ENCODE measurements around the gene DHX8. TPM values are rescaled to one million over a fixed set of nuclear protein-coding genes. Genes with fewer than 3 reads are reported as not detected.

DHX8 gene
- 37.0 and 41.2 TPM in 2 replicates for total RNA-seq

DNA sequence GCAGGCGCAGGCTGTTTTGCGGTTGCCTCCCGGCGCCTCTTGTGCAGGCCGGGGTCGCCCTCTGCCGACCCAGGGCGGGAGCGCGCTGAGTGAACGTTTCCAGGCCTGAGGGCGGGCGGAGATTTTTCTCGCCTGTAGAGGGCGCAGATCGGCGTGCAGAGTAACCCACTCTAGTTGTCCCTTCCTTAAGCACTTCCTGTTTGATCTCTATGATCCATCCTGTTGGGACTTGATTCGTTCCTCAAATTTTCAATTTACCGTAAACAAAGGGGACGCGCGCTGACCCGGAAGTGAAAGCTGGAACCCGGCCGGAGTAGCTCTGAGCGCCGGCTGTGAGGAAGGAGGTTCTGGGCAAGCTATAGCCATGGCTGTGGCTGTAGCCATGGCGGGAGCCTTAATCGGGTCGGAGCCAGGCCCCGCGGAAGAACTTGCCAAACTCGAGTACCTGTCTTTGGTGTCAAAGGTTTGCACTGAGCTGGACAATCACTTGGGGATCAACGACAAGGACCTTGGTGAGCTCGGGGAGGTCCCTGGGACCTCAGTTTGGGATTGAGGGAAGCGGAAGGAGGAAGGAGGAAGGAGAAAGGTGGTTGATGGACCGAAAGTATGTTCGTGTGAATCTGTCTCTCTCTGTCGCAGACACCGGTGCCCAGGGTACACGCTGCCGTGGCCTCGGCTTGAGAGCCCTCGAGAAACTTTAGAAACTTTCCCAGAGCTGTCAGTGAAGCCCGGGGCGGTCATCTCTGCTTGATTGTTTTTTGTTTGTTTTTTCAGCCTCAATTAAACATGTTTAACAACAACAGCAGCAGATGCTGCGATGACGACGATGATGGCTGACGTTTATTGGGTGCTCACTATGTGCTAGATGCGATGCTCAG lies at the start of gene DHX8:
DHX8 (plus strand) TSS at position 302 of the 878 bp plus-strand sequence; CDS start at position 365, 63 bp downstream.

GRCh38 chr17:43546319-43547188 lies 62.8 kb downstream of the DHX8 start, which contains the start of gene ETV4:
Gene ETV4 (minus strand): TSS chr17:43546340. CDS start chr17:43545617, 723 bp downstream.

Other genes starting within 250 kb of the DHX8 start
- not detected in 2 replicates for gene RNU2-1, start 250.0 kb upstream of the DHX8 start, total RNA-seq
- gene ARL4D, start 85.0 kb upstream of the DHX8 start, total RNA-seq, result 36.0 and 49.8 TPM in 2 replicates
- 1.3 and 1.4 TPM in 2 replicates for gene ETV4, start 62.4 kb downstream of the DHX8 start, total RNA-seq
- under 0.01 and 0.09 TPM in 2 replicates for gene MEOX1, start 177.9 kb downstream of the DHX8 start, total RNA-seq

Data from smooth muscle cell of bladder (primary cell).